ENCODE results near the gene KMT2C. TPM values are rescaled to one million over a fixed set of nuclear protein-coding genes. Genes with fewer than 3 reads are reported as not detected.

The KMT2C gene
- total RNA-seq, 1 donor from 2014 or later, result 139 TPM

GRCh38 chr7:152200395-152200794 lies 235.4 kb downstream of the KMT2C start:
- DNase-seq (ENCODE audit: low spot score), result no peak

- DNase-seq (ENCODE audit: low spot score), result no peak
Observed at GRCh38 chr7:152196391-152196790, 239.4 kb downstream of the KMT2C start.

GRCh38 chr7:152193880-152194279 lies 241.9 kb downstream of the KMT2C start:
- DNase-seq (ENCODE audit: low spot score), result no peak

DNA sequence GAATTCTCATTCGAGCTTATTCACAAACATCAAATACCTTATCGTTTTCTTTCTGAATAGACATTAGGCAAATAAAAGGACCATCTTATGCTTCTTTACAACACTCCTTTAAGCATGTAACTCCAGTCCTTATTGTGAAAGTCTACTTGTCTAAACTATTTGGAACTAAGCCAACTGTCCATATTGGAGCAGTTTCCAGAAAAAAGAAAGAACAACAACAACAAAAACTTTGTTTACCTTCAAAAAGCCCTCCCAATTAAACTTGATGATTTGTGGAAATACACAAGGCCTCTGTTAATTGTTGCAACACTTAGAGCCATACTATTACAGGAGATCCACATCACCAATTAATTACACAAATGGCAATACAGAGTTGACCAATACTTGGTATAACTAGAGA lies 246.7 kb downstream of the KMT2C start:
- DNase-seq (ENCODE audit: low spot score), result no peak

DNA sequence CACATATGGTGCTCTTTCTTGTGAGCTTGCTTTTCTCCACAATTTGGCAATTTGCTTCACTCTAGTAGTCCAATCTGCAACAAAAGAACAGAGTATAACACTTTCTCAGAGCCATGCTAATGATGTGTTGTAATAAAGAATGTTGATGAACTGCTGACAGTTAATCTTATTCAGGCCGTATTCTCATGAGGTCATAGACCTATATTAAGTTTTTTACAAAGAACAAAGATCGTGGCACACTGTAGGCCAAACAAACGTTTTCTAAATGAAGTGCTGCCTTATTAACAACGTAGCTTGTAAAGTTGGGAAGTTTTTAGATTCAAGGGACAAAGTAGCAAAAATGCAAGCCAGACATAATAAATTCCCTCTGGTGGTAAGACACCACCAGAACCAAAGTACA lies 250.2 kb downstream of the KMT2C start:
- DNase-seq (ENCODE audit: low spot score), result no peak

DNA sequence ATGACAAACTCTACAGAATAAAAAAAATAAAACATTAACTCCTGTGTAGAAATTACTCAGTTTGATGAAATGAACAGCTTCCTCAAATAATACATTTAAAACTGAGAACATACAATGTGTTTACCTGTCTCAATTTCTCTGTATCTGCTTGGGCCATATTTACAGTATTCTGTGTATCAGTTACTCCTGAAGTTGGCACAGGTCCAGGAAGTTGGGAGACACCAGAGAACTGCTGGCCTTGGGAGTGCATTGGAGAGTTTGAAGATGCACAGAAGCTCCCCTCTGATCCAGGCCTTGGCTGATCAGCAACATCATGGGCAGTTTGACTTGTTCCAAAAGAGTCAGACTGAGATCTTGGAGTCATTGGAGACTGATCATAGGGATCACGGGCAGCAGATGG lies 255.2 kb downstream of the KMT2C start:
- DNase-seq (ENCODE audit: low spot score), result no peak

DNA sequence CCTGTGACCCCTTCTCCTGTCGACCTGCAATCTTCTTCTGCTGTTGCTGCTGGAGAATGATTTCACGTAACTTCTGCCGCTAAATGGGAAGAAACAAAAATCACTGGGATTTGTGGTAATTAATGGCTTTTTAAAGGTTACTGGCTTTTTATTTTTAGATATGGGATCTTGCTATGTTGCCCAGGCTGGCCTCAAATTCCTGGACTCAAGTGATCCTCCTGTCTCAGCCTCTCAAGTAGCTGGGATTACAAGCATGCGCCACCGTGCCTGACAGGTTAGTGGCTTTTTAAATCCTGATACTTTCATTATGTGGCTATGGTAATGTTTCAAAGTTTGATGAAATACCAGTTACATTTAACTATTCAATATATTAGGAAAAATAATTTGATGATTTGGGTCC lies 255.8 kb downstream of the KMT2C start:
- DNase-seq (ENCODE audit: low spot score), result no peak

DNA sequence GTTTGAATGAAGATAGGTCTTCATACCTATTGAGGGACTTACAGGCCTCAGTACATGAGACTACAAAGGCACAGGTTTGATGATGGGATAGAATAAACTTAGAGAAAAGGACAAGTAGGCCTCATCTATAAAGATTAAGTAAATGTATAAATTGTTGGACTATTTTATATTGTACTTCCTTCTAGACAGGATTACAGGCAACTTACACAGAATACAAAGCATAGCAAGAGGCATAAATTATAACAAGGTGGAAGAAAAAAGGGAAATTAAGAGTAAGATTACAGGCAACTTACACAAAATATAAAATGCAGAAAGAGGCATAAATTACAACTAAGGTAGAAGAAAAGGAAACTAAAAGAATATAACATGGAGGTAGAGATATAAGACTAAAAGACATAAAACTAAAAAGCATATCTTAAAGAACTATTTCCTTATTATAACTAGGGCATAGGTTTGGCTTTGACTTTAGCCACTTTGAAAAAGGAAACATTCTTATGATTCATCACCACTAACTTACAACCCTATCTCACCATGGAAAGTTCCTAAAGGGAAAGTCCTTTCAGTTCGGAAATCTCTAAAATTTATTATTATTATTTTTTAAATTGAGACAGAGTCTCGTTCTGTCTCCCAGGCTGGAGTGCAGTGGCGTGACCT lies 257.3 kb downstream of the KMT2C start:
- DNase-seq (ENCODE audit: low spot score), result no peak

- no peak for DNase-seq (ENCODE audit: low spot score)
Observed at GRCh38 chr7:152177681-152178404, 258.0 kb downstream of the KMT2C start.

DNA sequence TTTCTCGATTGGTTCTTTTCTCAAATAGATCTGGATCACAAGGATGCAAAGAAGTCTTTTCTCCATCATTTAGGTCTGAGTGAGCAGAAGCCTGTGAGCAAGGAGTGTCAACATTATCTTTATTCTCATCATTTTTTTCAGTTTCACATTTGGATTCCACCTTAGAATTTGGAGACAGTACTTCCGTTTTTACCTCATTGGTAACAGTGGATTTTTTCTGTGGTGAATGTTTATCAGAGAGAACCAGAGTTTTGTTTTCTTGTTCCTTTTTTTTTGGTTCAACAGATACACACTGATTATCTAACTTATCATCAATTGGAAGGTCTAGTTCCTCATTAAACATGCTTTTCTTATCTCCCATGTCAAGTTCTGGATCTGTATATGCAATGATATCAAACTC lies 259.0 kb downstream of the KMT2C start:
- DNase-seq (ENCODE audit: low spot score), result no peak

GRCh38 chr7:152173372-152174070 lies 262.3 kb downstream of the KMT2C start:
- no peak for DNase-seq (ENCODE audit: low spot score)

DNA sequence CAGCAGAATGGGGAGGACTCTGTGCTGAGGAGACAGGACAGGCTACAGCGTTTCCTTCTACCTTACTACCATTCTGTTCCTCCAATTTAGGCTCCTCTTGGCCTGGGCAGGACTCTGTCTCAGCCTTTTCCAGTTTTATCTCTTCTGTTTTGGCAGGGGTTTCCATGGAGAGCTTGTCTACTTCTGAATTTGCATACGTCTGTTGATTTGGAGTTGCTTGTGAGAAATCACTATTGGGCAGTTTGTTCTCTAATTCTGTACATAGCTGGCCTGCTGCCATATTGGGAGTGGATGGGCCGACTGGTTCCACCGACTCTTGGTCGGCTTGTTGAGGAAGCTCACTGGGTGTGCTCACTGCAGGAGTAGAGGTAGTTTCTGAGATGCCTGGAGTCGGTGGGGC lies 273.5 kb downstream of the KMT2C start:
- DNase-seq (ENCODE audit: low spot score), result no peak

- no peak for DNase-seq (ENCODE audit: low spot score)
Observed at GRCh38 chr7:152161171-152161570, 274.6 kb downstream of the KMT2C start.

GRCh38 chr7:152158801-152159587 lies 276.8 kb downstream of the KMT2C start:
- DNase-seq (ENCODE audit: low spot score), result no peak

DNA sequence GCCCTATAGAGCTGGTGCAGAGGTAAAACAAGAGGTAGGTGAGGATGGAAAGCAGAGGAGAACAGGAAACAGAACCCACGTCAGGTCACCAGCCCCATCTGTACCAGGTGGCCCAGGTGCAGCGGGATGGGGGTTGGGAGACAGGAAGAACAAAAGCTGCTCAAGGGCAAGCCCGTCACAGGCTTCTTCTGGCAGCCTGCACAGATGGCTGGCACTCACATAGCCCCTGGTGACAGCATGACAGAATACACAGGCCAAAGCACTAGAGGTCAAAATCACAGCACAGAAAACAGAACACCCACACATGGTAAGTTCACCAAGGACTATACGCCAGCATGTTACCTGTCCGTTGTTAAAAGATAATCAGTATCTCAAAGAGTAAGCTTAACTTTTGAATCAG lies 283.5 kb downstream of the KMT2C start:
- DNase-seq (ENCODE audit: low spot score), result no peak

DNA sequence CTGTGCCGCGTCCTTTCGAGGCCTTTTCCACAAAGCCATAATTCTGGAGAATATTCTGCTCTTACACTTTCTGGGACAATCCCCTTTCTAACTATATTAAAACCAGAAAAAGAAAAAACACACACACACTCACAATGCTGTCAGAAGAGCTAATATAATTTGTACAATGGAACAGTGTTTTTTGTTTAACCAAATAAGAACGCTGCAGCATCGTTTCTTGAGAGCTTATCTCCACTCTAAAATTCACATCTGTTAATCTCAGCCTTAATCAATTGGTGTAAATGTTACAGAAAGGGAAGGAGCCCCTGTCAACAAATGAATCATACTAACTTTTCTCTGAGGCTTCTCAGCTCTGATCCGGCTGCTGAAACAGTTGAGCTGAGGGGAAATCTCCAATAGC lies 286.4 kb downstream of the KMT2C start:
- no peak for DNase-seq (ENCODE audit: low spot score)

DNA sequence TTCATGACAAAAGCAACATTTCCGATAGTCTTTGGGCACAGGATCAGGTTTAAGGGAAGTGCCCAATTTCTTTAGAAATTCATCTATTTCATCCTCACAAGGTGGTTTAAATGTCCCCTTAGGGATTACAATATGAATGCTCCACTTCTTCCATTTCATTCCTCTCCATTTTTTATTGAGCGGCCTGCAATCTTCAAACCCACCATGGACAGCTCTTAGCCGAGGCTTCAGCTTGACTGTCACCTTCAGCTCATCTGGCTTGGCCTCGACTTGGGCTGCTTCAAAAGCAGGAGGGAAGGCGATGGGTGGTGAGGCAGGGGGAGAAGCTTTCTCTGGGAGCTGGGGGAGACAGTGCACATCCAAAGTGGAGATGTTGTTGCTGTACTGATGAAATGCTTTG lies 287.1 kb downstream of the KMT2C start:
- no peak for DNase-seq (ENCODE audit: low spot score)

DNA sequence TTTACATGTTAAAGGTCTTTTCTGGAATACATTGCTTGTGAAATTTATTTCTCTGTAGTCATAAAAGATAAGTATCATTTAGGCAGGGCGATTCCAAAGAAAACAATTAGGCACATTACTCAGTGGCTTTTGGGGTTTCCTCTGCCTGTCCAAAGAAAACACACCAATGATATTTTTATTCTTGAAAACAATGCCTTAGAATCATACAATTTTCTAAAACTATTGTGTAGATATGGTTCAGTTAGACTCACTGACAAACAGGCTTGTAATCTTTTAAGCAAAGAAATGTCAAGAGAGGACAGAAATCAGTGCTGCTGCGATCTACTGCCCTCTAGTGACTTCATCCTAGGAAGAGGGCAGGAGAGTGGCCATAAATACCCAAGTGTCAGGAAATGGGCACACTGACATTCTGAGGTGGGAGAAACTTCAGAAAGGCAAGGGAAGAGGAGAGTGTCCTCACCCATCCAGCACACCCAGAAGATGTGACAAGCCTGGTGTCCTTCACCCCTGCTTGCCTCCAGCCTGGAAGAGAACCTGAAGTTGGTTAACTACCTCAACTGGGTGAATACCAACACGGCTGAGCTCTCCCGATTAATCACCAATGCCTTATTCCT lies 289.8 kb downstream of the KMT2C start:
- DNase-seq (ENCODE audit: low spot score), result no peak

GRCh38 chr7:152144557-152145245 lies 291.1 kb downstream of the KMT2C start:
- no peak for DNase-seq (ENCODE audit: low spot score)

DNA sequence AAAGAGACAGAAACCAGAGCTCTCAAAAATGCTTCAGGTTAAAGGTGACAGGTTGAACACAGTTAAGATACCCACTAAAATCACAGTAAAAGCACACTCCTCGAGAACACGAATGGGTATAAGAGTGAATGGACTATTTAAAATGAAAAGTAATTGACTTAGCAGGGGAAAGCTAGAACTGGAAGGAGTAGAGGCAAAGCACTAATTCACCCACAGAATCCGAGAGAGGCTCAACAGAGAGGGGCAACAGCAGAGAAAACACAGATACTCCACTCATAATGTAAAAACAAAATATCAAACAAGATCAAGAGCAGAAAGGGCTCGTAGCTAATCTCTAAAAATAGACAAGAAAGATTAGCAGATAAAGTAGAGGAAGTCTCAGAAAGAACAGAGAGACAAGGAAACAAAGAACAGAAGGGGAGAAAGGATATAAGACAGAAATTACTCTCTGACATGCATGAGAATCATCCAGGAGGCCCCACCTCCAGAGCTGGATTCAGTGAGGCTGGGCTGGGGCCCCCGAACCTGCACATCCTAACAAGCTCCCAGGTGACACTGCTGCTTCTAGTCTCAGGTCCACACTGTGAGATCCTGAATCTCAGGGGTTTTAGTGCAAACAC lies 292.7 kb downstream of the KMT2C start:
- no peak for DNase-seq (ENCODE audit: low spot score)

DNA sequence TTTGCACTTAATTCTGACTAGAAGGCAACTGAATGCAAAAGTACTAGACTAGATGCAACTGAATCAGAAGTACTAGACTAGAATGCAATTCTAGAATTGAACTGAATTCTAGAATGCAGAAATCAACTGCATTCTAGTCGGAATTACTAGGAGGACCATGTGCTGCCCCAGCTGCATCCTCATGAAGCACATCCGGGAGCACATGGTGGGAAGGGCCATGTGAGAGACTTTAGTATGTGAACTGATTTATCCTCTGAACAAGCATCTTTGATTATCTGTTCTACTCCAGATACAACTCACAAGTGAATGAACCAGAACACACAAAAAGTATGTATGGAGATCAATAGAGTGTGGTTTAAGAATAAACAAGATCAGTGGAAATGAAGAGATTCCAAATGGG lies 295.2 kb downstream of the KMT2C start:
- no peak for DNase-seq (ENCODE audit: low spot score)

Measured in ureter (tissue), 1 donor.